ENCODE data around the gene TGM2.

Gene TGM2

GRCh38 chr20:38141889-38142494, 23.1 kb downstream of the TGM2 start:
- no peak for DNase-seq

- no peak for DNase-seq
These were observed 23.7 kb downstream of the TGM2 start for GRCh38 chr20:38141204-38141888.

- DNase-seq = no peak
These were observed 24.9 kb downstream of the TGM2 start for GRCh38 chr20:38139977-38140753.

GRCh38 chr20:38139156-38139912, 25.7 kb downstream of the TGM2 start:
- DNase-seq = no peak

GRCh38 chr20:38138086-38138778, 26.8 kb downstream of the TGM2 start:
- DNase-seq = no peak

- no peak for DNase-seq
These were observed 27.5 kb downstream of the TGM2 start for GRCh38 chr20:38137441-38138037.

- no peak for DNase-seq
These were observed 28.4 kb downstream of the TGM2 start for GRCh38 chr20:38136421-38137245.

- no peak for DNase-seq
These were observed 29.2 kb downstream of the TGM2 start for GRCh38 chr20:38135651-38136420.

- no peak for DNase-seq
These were observed 29.8 kb downstream of the TGM2 start for GRCh38 chr20:38135271-38135650.

- no peak for DNase-seq
These were observed 30.4 kb downstream of the TGM2 start for GRCh38 chr20:38134427-38135270.

- DNase-seq = no peak
These were observed 31.2 kb downstream of the TGM2 start for GRCh38 chr20:38133680-38134426.

GRCh38 chr20:38132910-38133501, 32.1 kb downstream of the TGM2 start:
- no peak for DNase-seq

GRCh38 chr20:38132156-38132909, 32.7 kb downstream of the TGM2 start:
- no peak for DNase-seq

- no peak for DNase-seq
These were observed 33.4 kb downstream of the TGM2 start for GRCh38 chr20:38131588-38132121.

GRCh38 chr20:38130687-38131587, 34.1 kb downstream of the TGM2 start:
- DNase-seq = no peak
